Loucy (cell line): Measurements from ENCODE around the gene OTOP3.

Experiments
- EZH2phosphoT487 ChIP-seq: fragments of 200-600 bp; IDR thresholded peaks from 2 replicates; pipeline ENCODE4 v1.6.1; 2018; ENCODE audit warnings: antibody characterized with exemption, mild to moderate bottlenecking, moderate library complexity, borderline replicate concordance
- TF ChIP-seq, protein P1 (sequence below): fragments of 200-600 bp; sonication (generic); conservative IDR thresholded peaks from 2 replicates; pipeline ENCODE4 v1.5.1; 2014; ENCODE audit warnings: mild to moderate bottlenecking, antibody characterized with exemption, low read length

DNA sequence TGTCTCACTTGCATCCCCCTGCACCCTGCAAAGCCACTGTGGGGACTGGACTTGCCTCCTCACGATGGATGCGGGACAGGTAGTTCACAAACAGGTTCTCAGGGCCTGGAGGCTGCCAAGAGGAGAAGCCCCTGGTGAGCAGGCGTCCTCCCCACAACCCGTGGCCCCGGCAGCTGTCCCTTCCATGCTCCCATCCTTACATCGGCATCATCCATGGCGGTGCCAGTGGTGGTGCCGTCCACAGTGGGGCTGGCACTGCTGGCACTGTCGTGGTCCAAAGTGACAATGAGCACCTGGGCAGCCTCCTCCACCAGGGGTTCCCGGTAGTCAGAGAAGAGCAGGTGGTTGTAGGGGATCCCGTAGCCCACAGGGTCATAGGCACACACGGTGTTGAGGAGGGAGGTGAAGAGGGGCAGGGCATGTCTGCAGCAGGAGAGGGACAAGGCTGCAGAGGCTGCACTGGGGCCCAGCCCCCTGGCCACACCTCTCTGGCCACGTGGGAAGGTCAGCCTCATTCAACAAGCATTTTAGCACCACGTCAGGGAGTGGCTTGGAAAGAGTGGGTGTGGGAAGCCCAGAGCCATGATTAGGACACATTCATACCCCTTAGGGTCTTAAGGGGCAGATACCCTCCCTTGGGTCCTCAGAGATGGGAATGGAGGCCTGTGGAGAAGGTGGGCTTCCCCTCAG is 24.3 kb downstream of the OTOP3 start:
- TF ChIP-seq, protein P1, sequence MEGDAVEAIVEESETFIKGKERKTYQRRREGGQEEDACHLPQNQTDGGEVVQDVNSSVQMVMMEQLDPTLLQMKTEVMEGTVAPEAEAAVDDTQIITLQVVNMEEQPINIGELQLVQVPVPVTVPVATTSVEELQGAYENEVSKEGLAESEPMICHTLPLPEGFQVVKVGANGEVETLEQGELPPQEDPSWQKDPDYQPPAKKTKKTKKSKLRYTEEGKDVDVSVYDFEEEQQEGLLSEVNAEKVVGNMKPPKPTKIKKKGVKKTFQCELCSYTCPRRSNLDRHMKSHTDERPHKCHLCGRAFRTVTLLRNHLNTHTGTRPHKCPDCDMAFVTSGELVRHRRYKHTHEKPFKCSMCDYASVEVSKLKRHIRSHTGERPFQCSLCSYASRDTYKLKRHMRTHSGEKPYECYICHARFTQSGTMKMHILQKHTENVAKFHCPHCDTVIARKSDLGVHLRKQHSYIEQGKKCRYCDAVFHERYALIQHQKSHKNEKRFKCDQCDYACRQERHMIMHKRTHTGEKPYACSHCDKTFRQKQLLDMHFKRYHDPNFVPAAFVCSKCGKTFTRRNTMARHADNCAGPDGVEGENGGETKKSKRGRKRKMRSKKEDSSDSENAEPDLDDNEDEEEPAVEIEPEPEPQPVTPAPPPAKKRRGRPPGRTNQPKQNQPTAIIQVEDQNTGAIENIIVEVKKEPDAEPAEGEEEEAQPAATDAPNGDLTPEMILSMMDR = no peak
- no peak for TF ChIP-seq EZH2phosphoT487
